Bronchial epithelial cell (primary cell): Measurements from ENCODE around the gene GIMAP2. TPM values are rescaled to one million over a fixed set of nuclear protein-coding genes. Genes with fewer than 3 reads are reported as not detected.

Experiments used
- DNase-seq: peaks from one replicate; pipeline ENCODE4 v3.0.0-alpha.2; 2010; ENCODE audit warnings: low read depth
- FAIRE-seq: peaks from 2 replicates; lab custom pipeline; 2011; peaks lifted over from hg19 to GRCh38; lab: Jason Lieb, UNC
- H3K27me3 ChIP-seq: 2 replicates; pipeline ENCODE4 v1.5.1; 2011; ENCODE audit warnings: low read length; ENCODE audit not compliant: control insufficient read depth, insufficient read depth
- H3K36me3 ChIP-seq: 2 replicates; pipeline ENCODE4 v1.5.1; 2011; ENCODE audit warnings: low read length; ENCODE audit not compliant: control insufficient read depth, insufficient read depth
- H3K4me3 ChIP-seq: 2 replicates; pipeline ENCODE4 v1.5.1; 2011; ENCODE audit warnings: mild to moderate bottlenecking, low read depth, low read length, control low read depth
- CTCF ChIP-seq: IDR thresholded peaks from 2 replicates; pipeline ENCODE4 v1.5.1; 2011; ENCODE audit warnings: mild to moderate bottlenecking, moderate library complexity, low read length, control low read depth, inconsistent platforms; ENCODE audit not compliant: insufficient read depth, severe bottlenecking
- total RNA-seq: library from RNA; depleted of rRNA; stranded (reverse); fragments of >200 nt; gene quantifications from 2 replicates; pipeline ENCODE4 v1.2.1, GENCODE V29; 2014

Gene GIMAP2
- total RNA-seq, 1 donor from 2014 or later, result 0.26 TPM

- H3K4me3 ChIP-seq, result no peak overlapping the region
- H3K27me3 ChIP-seq, result no peaks in the 10 kb centered on the region
- DNase-seq (no peak), FAIRE-seq (no peak)
- no peak for TF ChIP-seq CTCF
- H3K36me3 ChIP-seq, result no peaks in the 10 kb centered on the region
These were observed 48.1 kb downstream of the GIMAP2 start for GRCh38 chr7:150733482-150734095.

- FAIRE-seq (no peak), DNase-seq (no peak)
- TF ChIP-seq CTCF, result no peak
- no peak overlapping the region for H3K4me3 ChIP-seq
- no peaks in the 10 kb centered on the region for H3K36me3 ChIP-seq
- H3K27me3 ChIP-seq, result no peaks in the 10 kb centered on the region
These were observed 48.7 kb downstream of the GIMAP2 start for GRCh38 chr7:150734254-150734653.

- no peak overlapping the region for H3K4me3 ChIP-seq
- DNase-seq, result no peak
- H3K27me3 ChIP-seq, result no peaks in the 10 kb centered on the region
- no peak for TF ChIP-seq CTCF
- H3K36me3 ChIP-seq, result no peaks in the 10 kb centered on the region
- no peak for FAIRE-seq
These were observed 50.3 kb downstream of the GIMAP2 start for GRCh38 chr7:150735596-150736358.

GRCh38 chr7:150736864-150737263, 51.4 kb downstream of the GIMAP2 start:
- FAIRE-seq (no peak), DNase-seq (no peak)
- Histone ChIP-seq H3K27me3 (no peaks in the 10 kb centered on the region), H3K36me3 (no peaks in the 10 kb centered on the region), H3K4me3 (no peak overlapping the region)
- no peak for TF ChIP-seq CTCF

GRCh38 chr7:150737265-150738055, 52.0 kb downstream of the GIMAP2 start, which contains the start of gene GIMAP5:
Gene GIMAP5 (plus strand): TSS chr7:150737418. CDS start chr7:150740885, 3,467 bp downstream.
- Histone ChIP-seq H3K36me3 (no peaks in the 10 kb centered on the region), H3K27me3 (no peaks in the 10 kb centered on the region), H3K4me3 (no peak within 1 kb of the TSS)
- FAIRE-seq (no peak), DNase-seq (no peak)
- no peak for TF ChIP-seq CTCF
